Measurements from ENCODE around the gene CHST9. TPM values are rescaled to one million over a fixed set of nuclear protein-coding genes. Genes with fewer than 3 reads are reported as not detected.

The CHST9 gene
- polyA plus RNA-seq, 1 donor (not counting 4 experiments of a cell fraction or from before 2014, with no cell fraction given) = 0.07 TPM

- Histone ChIP-seq H3K9ac (ENCODE audit: control insufficient read depth, extremely low read depth, insufficient read depth, low read length) (no peak overlapping the region), H3K27ac (ENCODE audit: control insufficient read depth, insufficient read depth, low read length) (no peak overlapping the region), H3K79me2 (ENCODE audit: control insufficient read depth, insufficient read depth, low read length) (no peaks in the 10 kb centered on the region), H2AFZ (ENCODE audit: control insufficient read depth, low read length) (no peak overlapping the region), H4K20me1 (ENCODE audit: control insufficient read depth, extremely low read depth, insufficient read depth, low read length) (no peaks in the 10 kb centered on the region), H3K4me2 (ENCODE audit: control insufficient read depth, extremely low read depth, insufficient read depth, low read depth, low read length) (no peak overlapping the region), H3K36me3 (ENCODE audit: control insufficient read depth in 2 of 2, extremely low read depth in 1 of 2, insufficient read depth in 2 of 2, low read length in 2 of 2) (no peaks in the 10 kb centered on the region), H3K9me1 (ENCODE audit: control insufficient read depth, extremely low read depth, insufficient read depth, low read length) (no peaks in the 10 kb centered on the region), H3K4me3 (ENCODE audit: control insufficient read depth in 2 of 3, extremely low read depth in 1 of 3, insufficient read depth in 2 of 3, low read depth in 1 of 3, low read length in 3 of 3) (no peak overlapping the region), H3K4me1 (ENCODE audit: control insufficient read depth, extremely low read depth, insufficient read depth, low read length) (no peaks in the 10 kb centered on the region), H3K27me3 (ENCODE audit: control insufficient read depth, extremely low read depth, insufficient read depth, low read length) (no peaks in the 10 kb centered on the region), H3K9me3 (ENCODE audit: control insufficient read depth, low read depth, low read length) (no peaks in the 10 kb centered on the region)
- dilution Hi-C loops (cut with MboI; ENCODE audit: extremely low pct_ligation_motif_present, low sequenced_read_pairs) = no loop called here
- FAIRE-seq (no peak), DNase-seq (ENCODE audit: low read depth, low spot score) (no peak)
- TF ChIP-seq CTCF (optimal IDR thresholded peaks at IDR 0.05 in 1 of 3, IDR thresholded peaks at IDR 0.05 in 1 of 3, conservative IDR thresholded peaks at IDR 0.05 in 1 of 3; ENCODE audit: extremely low read depth in 1 of 3, insufficient read depth in 2 of 3, low read length in 3 of 3) (no peak), EZH2 (IDR thresholded peaks at IDR 0.05; ENCODE audit: low read length) (no peak)
These were observed 130.2 kb downstream of the CHST9 start for GRCh38 chr18:27054926-27055325.

GRCh38 chr18:27049969-27050368 is 135.1 kb downstream of the CHST9 start:
- no peaks in the 10 kb centered on the region for H3K4me1 ChIP-seq (ENCODE audit: control insufficient read depth, extremely low read depth, insufficient read depth, low read length)
- DNase-seq (ENCODE audit: low read depth, low spot score) = no peak
- no peaks in the 10 kb centered on the region for H3K36me3 ChIP-seq (ENCODE audit: control insufficient read depth in 2 of 2, extremely low read depth in 1 of 2, insufficient read depth in 2 of 2, low read length in 2 of 2)
- H3K4me3 ChIP-seq (ENCODE audit: control insufficient read depth in 2 of 3, extremely low read depth in 1 of 3, insufficient read depth in 2 of 3, low read depth in 1 of 3, low read length in 3 of 3) = no peak overlapping the region
- no peaks in the 10 kb centered on the region for H3K9me1 ChIP-seq (ENCODE audit: control insufficient read depth, extremely low read depth, insufficient read depth, low read length)
- no peak for FAIRE-seq
- no peak overlapping the region for H3K27ac ChIP-seq (ENCODE audit: control insufficient read depth, insufficient read depth, low read length)
- no peak overlapping the region for H2AFZ ChIP-seq (ENCODE audit: control insufficient read depth, low read length)
- no peaks in the 10 kb centered on the region for H3K79me2 ChIP-seq (ENCODE audit: control insufficient read depth, insufficient read depth, low read length)
- no peak for TF ChIP-seq CTCF (optimal IDR thresholded peaks at IDR 0.05 in 1 of 3, IDR thresholded peaks at IDR 0.05 in 1 of 3, conservative IDR thresholded peaks at IDR 0.05 in 1 of 3; ENCODE audit: extremely low read depth in 1 of 3, insufficient read depth in 2 of 3, low read length in 3 of 3)
- TF ChIP-seq EZH2 (IDR thresholded peaks at IDR 0.05; ENCODE audit: low read length) = no peak
- no peak overlapping the region for H3K9ac ChIP-seq (ENCODE audit: control insufficient read depth, extremely low read depth, insufficient read depth, low read length)
- H4K20me1 ChIP-seq (ENCODE audit: control insufficient read depth, extremely low read depth, insufficient read depth, low read length) = no peaks in the 10 kb centered on the region
- H3K4me2 ChIP-seq (ENCODE audit: control insufficient read depth, extremely low read depth, insufficient read depth, low read depth, low read length) = no peak overlapping the region
- no peaks in the 10 kb centered on the region for H3K9me3 ChIP-seq (ENCODE audit: control insufficient read depth, low read depth, low read length)
- H3K27me3 ChIP-seq (ENCODE audit: control insufficient read depth, extremely low read depth, insufficient read depth, low read length) = no peaks in the 10 kb centered on the region
- dilution Hi-C loops (cut with MboI; ENCODE audit: extremely low pct_ligation_motif_present, low sequenced_read_pairs) = no loop called here

All from keratinocyte (primary cell).